Keratinocyte (primary cell): ENCODE data around the gene PEAR1. TPM values are rescaled to one million over a fixed set of nuclear protein-coding genes. Genes with fewer than 3 reads are reported as not detected.

Experiments
- DNase-seq: peaks from one replicate; pipeline ENCODE4 v3.0.0-alpha.2; 2011; ENCODE audit warnings: low read depth, missing footprints, low spot score
- FAIRE-seq: peaks from 2 replicates; lab custom pipeline; 2011; peaks lifted over from hg19 to GRCh38; lab: Jason Lieb, UNC
- H2AFZ ChIP-seq: 2 replicates; pipeline ENCODE4 v1.6.0; 2012; ENCODE audit warnings: low read length, control low read depth, inconsistent platforms; ENCODE audit not compliant: control insufficient read depth
- H3K27ac ChIP-seq: 2 replicates; pipeline ENCODE4 v1.5.1; 2011; ENCODE audit warnings: low read length; ENCODE audit not compliant: control insufficient read depth, insufficient read depth
- H3K27me3 ChIP-seq: 3 replicates; pipeline ENCODE4 v1.6.0; 2011; ENCODE audit warnings: low read length; ENCODE audit not compliant: control insufficient read depth, insufficient read depth; ENCODE audit errors: extremely low read depth
- H3K36me3 ChIP-seq, 2 experiments: 2 replicates in 1 of 2; 3 replicates in 1 of 2; pipeline ENCODE4 v1.5.1; 2011; ENCODE audit warnings: low read length in 2 of 2, mild to moderate bottlenecking in 1 of 2; ENCODE audit not compliant: control insufficient read depth in 2 of 2, insufficient read depth in 2 of 2; ENCODE audit errors: extremely low read depth in 1 of 2
- H3K4me1 ChIP-seq: 3 replicates; pipeline ENCODE4 v1.5.1; 2011; ENCODE audit warnings: low read length; ENCODE audit not compliant: control insufficient read depth, insufficient read depth; ENCODE audit errors: extremely low read depth
- H3K4me2 ChIP-seq: 3 replicates; pipeline ENCODE4 v1.6.0; 2011; ENCODE audit warnings: low read depth, low read length; ENCODE audit not compliant: control insufficient read depth, insufficient read depth; ENCODE audit errors: extremely low read depth
- H3K4me3 ChIP-seq, 3 experiments: fragments of 200-600 bp in 1 of 3; sonication (generic) in 1 of 3; 2 replicates in 2 of 3; 3 replicates in 1 of 3; pipeline ENCODE4 v1.5.1; 2011 to 2016; ENCODE audit warnings: low read length in 3 of 3, mild to moderate bottlenecking in 3 of 3, control low read depth in 2 of 3, inconsistent platforms in 1 of 3, low read depth in 1 of 3, mixed read lengths in 1 of 3, mixed run types in 1 of 3, moderate library complexity in 1 of 3; ENCODE audit not compliant: control insufficient read depth in 2 of 3, insufficient read depth in 2 of 3; ENCODE audit errors: extremely low read depth in 1 of 3
- H3K79me2 ChIP-seq: 2 replicates; pipeline ENCODE4 v1.6.0; 2012; ENCODE audit warnings: low read length; ENCODE audit not compliant: control insufficient read depth, insufficient read depth
- H3K9ac ChIP-seq: 3 replicates; pipeline ENCODE4 v1.6.0; 2011; ENCODE audit warnings: low read length; ENCODE audit not compliant: control insufficient read depth, insufficient read depth; ENCODE audit errors: extremely low read depth
- H3K9me1 ChIP-seq: 3 replicates; pipeline ENCODE4 v1.6.0; 2011; ENCODE audit warnings: low read length; ENCODE audit not compliant: control insufficient read depth, insufficient read depth; ENCODE audit errors: extremely low read depth
- H3K9me3 ChIP-seq: 2 replicates; pipeline ENCODE4 v1.5.1; 2012; ENCODE audit warnings: low read depth, low read length; ENCODE audit not compliant: control insufficient read depth
- H4K20me1 ChIP-seq: 3 replicates; pipeline ENCODE4 v1.6.0; 2011; ENCODE audit warnings: low read length; ENCODE audit not compliant: control insufficient read depth, insufficient read depth; ENCODE audit errors: extremely low read depth
- CTCF ChIP-seq, 3 experiments: IDR thresholded peaks in 1 of 3; conservative IDR thresholded peaks in 1 of 3; optimal IDR thresholded peaks in 1 of 3; 2 replicates in 2 of 3; 3 replicates in 1 of 3; pipeline versions ENCODE3 to v1.5.1; 2011; ENCODE audit warnings: low read length in 3 of 3, mild to moderate bottlenecking in 3 of 3, moderate library complexity in 2 of 3, control low read depth in 1 of 3, inconsistent platforms in 1 of 3; ENCODE audit not compliant: insufficient read depth in 2 of 3; ENCODE audit errors: extremely low read depth in 1 of 3
- dilution Hi-C: fragments of 300-500 bp; cut with MboI; formaldehyde crosslinking; loops from one replicate; pipeline ENCODE4 v1.7.0; 2020; ENCODE audit warnings: low sequenced_read_pairs; ENCODE audit not compliant: extremely low pct_ligation_motif_present
- polyA plus RNA-seq, 5 experiments: library from polyadenylated mRNA; depleted of rRNA in 3 of 5; stranded (reverse) in 3 of 5; stranded (forward) in 1 of 5; unstranded in 1 of 5; fragments of >200 nt; gene quantifications; 1 replicate in 1 of 5; 2 replicates in 3 of 5; 3 replicates in 1 of 5; pipeline versions ENCODE4 v1.2.1 to v1.2.3, GENCODE V29; 2011 to 2012; ENCODE audit warnings: missing spikeins in 2 of 5, low read depth in 1 of 5, low replicate concordance in 1 of 5

Gene PEAR1
- polyA plus RNA-seq, 1 donor (not counting 4 experiments of a cell fraction or from before 2014, with no cell fraction given) = 4.2 TPM

- Histone ChIP-seq H3K4me3 (no peak overlapping the region), H3K36me3 (no peaks in the 10 kb centered on the region), H3K9me1 (no peaks in the 10 kb centered on the region), H3K79me2 (no peaks in the 10 kb centered on the region), H3K9me3 (no peaks in the 10 kb centered on the region), H3K4me2 (no peak overlapping the region), H3K27ac (no peak overlapping the region), H3K4me1 (no peaks in the 10 kb centered on the region), H2AFZ (no peak overlapping the region), H3K27me3 (peaks cover 56% of the 10 kb centered on the region), H4K20me1 (no peaks in the 10 kb centered on the region), H3K9ac (no peak overlapping the region)
- FAIRE-seq (no peak), DNase-seq (no peak)
- dilution Hi-C loops = no loop called here
- TF ChIP-seq CTCF (optimal IDR thresholded peaks at IDR 0.05 in 1 of 3, IDR thresholded peaks at IDR 0.05 in 1 of 3, conservative IDR thresholded peaks at IDR 0.05 in 1 of 3; ENCODE audit: extremely low read depth in 1 of 3, insufficient read depth in 2 of 3, low read length in 3 of 3) = no peak
Observed at GRCh38 chr1:156852418-156852874, 41.1 kb upstream of the PEAR1 start.

GRCh38 chr1:156853761-156854160, 39.8 kb upstream of the PEAR1 start:
- Histone ChIP-seq H3K9me3 (no peaks in the 10 kb centered on the region), H3K27ac (no peak overlapping the region), H3K9ac (no peak overlapping the region), H3K4me3 (no peak overlapping the region), H3K79me2 (no peaks in the 10 kb centered on the region), H4K20me1 (no peaks in the 10 kb centered on the region), H3K4me1 (no peaks in the 10 kb centered on the region), H3K9me1 (no peaks in the 10 kb centered on the region), H3K27me3 (peaks cover 58% of the 10 kb centered on the region), H3K36me3 (no peaks in the 10 kb centered on the region), H2AFZ (no peak overlapping the region), H3K4me2 (no peak overlapping the region)
- FAIRE-seq (no peak), DNase-seq (no peak)
- TF ChIP-seq CTCF (optimal IDR thresholded peaks at IDR 0.05 in 1 of 3, IDR thresholded peaks at IDR 0.05 in 1 of 3, conservative IDR thresholded peaks at IDR 0.05 in 1 of 3; ENCODE audit: extremely low read depth in 1 of 3, insufficient read depth in 2 of 3, low read length in 3 of 3) = no peak
- dilution Hi-C loops = no loop called here
